Left hindlimb (tissue), 1 donor: ENCODE data around the gene ADAMTSL3.
"Not testable (repeated sequence)": the region's sequence is repeated elsewhere in the genome, so short reads cannot be mapped to it uniquely, and the experiment has no call there.

Experiments used
- DNase-seq: peaks from one replicate; pipeline ENCODE4 v3.0.0-alpha.2; 2018

The ADAMTSL3 gene

DNA sequence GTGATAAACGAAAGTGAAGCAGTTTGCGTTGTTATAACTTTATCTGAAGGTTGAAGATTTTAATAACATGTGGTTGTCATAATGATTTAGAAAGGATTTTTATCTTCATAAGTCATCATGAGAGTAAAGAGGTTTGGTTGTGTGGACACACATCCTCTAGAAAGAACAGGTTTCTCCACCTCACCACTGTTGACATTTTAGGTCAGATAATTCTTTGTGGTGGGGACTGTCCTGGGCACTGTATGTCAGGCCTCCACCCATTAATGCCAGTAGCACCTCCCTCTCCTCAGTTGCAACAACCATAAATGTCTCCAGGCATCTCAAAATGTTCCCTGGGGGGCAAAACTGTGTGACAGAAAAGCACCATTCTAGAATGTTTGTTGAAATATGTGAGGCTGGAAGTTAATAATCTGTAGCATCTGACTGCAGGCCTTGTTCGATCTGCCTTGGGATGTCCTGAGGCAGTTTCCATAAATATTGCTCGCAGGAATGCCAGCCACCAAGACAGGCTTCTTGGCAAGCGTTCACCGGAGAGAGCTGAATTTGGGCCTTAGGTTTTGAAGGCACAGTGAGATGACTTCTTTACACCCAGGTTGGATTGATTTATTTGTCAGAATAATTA, 100.1 kb downstream of the ADAMTSL3 start:
- DNase-seq: no peak

DNA sequence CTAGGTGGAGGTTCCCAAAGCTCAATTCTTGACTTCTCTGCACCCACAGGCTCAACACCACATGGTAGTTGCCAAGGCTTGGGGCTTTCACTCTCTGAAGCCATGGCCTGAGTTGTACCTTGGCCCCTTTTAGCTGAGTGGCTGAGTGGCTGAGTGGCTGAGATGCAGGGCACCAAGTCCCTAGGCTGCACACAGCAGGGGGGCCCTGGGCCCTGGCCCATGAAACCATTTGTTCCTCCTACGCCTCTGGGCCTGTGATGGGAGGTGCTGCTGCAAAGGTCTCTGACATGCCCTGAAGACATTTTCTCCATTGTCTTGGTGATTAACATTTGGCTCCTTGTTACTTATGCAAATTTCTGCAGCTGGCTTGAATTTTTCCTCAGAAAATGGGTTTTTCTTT, 103.4 kb downstream of the ADAMTSL3 start:
- DNase-seq: not testable (repeated sequence)

GRCh38 chr15:83762367-83762766, 108.4 kb downstream of the ADAMTSL3 start:
- DNase-seq: no peak

DNA sequence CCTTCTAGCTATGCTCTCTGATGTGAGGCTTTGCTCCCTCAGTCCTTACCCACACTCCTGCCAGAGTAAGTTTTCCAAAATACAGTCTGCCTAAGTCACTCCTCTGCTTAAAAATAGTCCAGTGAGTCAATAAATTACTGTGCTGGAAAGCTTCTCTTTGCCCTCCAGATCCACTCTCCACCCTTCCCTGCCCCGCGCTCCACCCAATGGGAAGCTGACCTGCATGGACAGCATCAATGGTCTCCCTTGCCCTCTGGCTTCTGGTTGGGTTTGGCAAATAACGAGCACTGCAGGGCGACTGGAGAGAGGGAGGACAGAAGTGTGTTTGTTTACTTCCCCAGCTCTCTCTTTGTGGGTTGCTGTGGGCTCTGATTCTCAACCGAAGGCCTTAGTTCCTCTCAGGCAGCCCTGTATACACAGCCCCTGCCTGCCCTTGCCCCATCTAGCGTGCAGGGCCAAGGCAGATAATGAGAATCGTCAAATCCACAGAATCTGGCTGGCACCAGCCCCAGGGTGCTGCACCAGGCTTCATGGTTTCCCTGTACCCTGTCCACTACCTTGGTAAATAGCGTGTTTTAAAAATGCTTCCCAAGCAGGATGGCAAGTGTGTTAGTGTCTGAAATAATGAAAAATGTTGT, 110.4 kb downstream of the ADAMTSL3 start:
- no peak for DNase-seq

GRCh38 chr15:83766339-83766738, 112.4 kb downstream of the ADAMTSL3 start:
- no peak for DNase-seq

GRCh38 chr15:83767741-83768140, 113.8 kb downstream of the ADAMTSL3 start:
- DNase-seq: no peak

- DNase-seq: no peak
These were observed 115.6 kb downstream of the ADAMTSL3 start for GRCh38 chr15:83769411-83769999.

- DNase-seq: no peak
These were observed 121.8 kb downstream of the ADAMTSL3 start for GRCh38 chr15:83775738-83776137.

- DNase-seq: no peak
These were observed 123.1 kb downstream of the ADAMTSL3 start for GRCh38 chr15:83776986-83777385.

GRCh38 chr15:83783227-83783626, 129.3 kb downstream of the ADAMTSL3 start:
- no peak for DNase-seq

DNA sequence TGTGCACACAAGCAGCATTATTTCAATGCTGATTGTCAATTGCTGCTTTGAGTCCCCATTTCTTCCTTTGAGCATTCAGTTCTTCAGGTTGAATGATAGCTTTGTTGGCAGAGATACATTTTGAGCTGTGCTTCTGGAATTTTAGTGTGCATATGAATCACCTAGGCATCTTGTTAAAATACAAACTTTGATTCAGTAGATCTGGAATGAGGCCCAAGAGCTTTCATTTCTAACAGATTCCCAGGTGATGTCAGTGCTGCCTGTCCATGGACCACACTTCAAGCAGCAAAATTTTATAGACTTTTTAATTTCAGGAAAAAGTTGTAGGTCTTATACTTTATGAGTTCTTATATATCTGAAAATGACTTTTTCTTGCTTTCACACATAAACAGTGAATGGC, 131.1 kb downstream of the ADAMTSL3 start:
- no peak for DNase-seq

DNA sequence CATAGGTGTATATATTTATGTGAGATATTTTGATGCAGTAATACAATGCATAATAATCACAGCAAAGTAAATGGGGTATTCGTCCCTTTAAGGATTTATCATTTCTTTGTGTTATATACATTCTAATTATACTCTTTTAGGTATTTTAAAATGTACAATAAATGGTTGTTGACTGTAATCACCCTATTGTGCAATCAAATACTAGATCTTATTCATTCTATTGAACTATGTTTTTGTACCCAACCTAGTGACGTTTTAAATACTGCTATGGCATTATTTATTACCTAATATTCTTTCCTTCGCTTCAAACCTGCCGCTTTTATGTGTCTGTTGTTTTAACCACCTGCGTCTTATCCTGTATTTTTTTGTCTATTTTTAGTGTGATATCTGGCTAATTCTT, 132.4 kb downstream of the ADAMTSL3 start:
- DNase-seq: no peak

DNA sequence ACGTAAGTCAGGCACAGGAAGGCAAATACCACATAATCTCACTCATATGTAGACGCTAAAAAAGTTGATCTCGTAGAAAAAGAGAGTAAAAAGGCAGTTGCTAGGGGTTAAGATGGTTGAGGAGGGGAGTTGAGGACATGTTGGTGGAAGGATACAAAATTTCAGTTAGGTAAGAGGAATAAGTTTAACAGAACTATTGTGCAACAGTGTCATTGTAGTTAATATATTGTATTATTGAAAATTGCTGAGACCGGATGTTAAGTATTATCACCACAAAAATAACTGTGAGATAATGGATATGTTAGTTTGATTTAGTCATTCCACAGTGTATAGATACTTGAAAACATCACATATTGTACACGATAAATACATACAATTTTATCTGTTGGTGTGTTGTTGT, 139.1 kb downstream of the ADAMTSL3 start:
- DNase-seq: no peak

GRCh38 chr15:83794209-83794608, 140.3 kb downstream of the ADAMTSL3 start:
- no peak for DNase-seq

DNA sequence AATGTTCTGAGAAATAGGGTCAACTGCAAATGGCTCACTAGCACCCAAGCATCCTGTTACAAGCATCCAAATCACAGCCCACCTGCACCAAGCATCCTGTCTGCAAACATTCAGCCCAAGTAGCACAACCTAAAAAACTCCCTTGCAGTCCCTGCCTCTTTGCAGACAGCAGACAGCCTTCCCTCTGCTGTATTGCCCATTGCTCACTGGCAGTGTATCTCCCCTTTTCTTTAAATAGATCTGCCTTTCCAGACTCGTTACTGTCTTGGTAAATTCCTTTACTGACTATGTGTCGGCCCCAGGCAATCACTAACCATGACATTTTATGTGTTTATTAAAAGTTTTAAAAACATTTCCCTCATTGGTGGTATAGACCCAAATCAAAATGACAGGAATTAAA, 155.4 kb downstream of the ADAMTSL3 start:
- no peak for DNase-seq

- DNase-seq: no peak
These were observed 156.2 kb downstream of the ADAMTSL3 start for GRCh38 chr15:83810110-83810509.

- no peak for DNase-seq
These were observed 159.8 kb downstream of the ADAMTSL3 start for GRCh38 chr15:83813682-83814081.

DNA sequence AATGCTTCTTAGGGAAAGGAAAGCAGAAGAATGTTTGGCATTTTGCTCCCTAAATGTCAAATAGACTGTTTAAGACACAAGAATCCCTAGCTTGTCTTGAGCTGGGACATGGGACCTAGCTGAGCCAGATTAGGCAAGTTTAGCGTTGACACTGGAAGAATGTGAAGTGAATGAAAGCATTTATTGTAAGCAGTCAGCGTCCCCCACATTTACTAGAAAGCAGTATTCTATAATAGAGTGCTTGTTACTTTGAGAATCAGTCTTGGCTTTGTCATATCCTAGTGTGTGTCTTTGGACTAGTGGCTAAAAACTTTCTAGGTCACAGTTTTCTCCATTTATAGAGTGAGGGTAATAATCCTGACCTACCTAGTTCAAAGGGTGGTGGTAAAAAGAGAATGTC, 161.6 kb downstream of the ADAMTSL3 start:
- no peak for DNase-seq

DNA sequence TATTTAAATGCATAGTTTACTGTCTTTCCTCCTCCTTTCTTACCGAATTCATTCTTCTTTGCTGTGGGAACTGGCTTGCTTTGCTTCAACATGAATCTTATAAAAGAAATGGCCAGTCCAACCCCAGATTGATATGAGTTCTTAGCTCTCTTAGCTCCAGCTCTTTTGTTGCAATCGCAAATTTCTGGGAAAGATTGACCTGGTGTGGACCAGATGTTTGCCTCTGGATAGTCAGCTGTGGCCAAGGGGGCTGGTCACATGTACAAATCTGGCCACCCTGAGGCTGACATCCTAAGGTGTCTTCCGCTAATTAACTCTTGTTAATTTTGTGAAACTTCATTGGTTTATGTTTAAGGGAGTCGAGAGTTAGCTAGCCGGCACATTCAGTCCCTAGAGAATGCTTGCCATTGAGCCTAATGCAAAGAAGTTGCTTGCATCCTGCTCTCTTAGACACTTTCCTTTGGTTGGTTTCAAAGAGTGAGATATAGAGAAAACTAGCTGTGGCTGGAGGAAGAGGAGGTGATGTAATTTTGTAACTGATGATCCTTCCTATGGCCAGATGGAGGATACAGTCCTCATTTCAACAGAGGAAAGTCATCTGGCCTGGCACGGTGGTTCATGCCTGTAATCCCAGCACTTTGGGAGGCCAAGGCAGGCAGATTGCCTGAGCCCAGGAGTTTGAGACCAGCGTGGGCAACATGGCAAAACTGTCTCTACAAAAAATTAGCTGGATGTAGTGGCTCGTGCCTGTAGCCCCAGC, 162.4 kb downstream of the ADAMTSL3 start:
- DNase-seq: no peak

GRCh38 chr15:83818591-83818990, 164.7 kb downstream of the ADAMTSL3 start:
- no peak for DNase-seq

DNA sequence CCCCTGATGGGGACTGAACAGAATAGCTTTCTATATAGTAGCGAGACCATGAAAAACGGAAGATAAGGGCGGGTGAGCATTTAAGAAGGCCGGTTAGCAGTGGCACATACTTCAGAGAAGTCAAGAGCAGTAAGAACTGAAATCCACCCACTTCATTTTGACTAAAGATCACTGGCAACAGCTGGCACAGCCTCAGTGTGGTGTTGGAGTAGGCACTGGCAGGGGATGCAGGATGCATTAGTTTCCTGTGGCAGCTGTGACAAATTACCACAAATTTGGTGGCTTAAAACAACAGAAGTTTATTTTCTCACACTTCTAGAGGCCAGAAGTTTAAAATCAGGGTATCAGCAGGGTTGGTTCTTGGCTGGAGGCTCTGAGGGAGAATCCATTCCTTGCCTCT, 176.5 kb downstream of the ADAMTSL3 start:
- no peak for DNase-seq

DNA sequence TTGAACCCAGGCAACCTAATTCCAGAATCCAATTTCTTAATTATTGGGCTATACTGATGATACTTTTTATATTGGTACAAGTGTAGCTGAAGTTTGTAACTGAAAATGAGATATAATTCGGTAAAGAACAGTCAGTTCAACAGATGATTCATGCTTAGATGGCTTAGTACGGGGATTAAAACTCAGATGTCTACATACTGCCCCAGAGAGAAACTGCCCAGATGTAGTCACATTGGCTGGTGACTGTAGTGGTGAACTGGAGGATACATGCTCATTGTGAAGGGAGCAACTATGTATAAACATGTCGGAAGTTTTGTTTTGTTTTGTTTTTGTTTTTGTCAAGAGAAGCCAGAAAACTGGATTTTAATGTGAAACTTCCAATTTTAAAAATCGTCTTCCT, 179.6 kb downstream of the ADAMTSL3 start:
- no peak for DNase-seq

GRCh38 chr15:83835479-83835878, 181.6 kb downstream of the ADAMTSL3 start:
- no peak for DNase-seq
